NCI-H1694 treated with DMSO at 0.1 percent for 48 hours (cell line): ENCODE measurements around the gene SF3B2.
"Not testable (repeated sequence)": the region's sequence is repeated elsewhere in the genome, so short reads cannot be mapped to it uniquely, and the experiment has no call there.

Source experiments
- DNase-seq: peaks from one replicate; lab custom pipeline; 2025; lab: John Stamatoyannopoulos, UW

The SF3B2 gene, protein sequence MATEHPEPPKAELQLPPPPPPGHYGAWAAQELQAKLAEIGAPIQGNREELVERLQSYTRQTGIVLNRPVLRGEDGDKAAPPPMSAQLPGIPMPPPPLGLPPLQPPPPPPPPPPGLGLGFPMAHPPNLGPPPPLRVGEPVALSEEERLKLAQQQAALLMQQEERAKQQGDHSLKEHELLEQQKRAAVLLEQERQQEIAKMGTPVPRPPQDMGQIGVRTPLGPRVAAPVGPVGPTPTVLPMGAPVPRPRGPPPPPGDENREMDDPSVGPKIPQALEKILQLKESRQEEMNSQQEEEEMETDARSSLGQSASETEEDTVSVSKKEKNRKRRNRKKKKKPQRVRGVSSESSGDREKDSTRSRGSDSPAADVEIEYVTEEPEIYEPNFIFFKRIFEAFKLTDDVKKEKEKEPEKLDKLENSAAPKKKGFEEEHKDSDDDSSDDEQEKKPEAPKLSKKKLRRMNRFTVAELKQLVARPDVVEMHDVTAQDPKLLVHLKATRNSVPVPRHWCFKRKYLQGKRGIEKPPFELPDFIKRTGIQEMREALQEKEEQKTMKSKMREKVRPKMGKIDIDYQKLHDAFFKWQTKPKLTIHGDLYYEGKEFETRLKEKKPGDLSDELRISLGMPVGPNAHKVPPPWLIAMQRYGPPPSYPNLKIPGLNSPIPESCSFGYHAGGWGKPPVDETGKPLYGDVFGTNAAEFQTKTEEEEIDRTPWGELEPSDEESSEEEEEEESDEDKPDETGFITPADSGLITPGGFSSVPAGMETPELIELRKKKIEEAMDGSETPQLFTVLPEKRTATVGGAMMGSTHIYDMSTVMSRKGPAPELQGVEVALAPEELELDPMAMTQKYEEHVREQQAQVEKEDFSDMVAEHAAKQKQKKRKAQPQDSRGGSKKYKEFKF

DNA sequence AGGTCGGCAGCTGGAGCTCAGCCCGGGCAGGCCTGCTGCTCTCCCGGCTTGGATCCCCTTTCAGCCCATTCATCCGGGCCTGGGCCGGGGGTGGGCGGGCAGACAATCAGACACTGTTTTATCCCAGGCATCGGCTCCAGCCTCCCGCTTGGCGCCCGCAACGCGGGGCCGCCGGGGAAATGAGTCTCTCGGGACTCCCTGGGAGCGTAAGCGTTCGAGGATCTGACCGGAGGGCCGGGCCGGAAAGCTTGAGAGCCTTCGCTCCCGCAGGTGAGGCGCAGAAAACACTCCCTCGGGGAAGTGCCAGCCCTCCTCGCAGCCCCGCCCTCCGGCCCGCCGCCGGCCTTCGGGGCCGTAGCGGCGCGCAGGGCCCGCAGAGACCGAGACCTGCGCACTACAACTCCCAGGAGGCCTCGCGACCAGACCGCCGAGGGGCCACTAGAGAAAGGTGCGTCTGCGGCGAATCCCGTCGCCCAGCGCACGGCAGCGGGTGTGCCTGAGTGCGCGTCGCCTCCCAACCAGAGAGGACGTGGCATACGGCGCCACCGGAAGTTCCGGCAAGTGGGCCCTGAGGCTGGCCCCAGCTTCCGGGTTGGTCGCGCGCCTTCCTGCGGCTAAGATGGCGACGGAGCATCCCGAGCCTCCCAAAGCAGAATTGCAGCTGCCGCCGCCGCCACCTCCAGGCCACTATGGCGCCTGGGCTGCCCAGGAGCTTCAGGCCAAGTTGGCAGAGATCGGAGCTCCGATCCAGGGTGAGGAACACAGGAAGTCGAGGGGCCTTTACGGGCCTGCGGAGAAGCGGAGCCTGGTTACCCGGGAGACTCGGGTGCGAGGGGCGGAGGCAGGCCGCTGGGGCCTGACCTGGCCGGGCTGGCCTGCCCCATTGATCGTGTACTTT is at the start of gene SF3B2:
SF3B2 (plus strand) TSS at position 599 of the 898 bp plus-strand sequence; CDS start at position 620, 21 bp downstream.
- peak; percentile 91 for DNase-seq

DNA sequence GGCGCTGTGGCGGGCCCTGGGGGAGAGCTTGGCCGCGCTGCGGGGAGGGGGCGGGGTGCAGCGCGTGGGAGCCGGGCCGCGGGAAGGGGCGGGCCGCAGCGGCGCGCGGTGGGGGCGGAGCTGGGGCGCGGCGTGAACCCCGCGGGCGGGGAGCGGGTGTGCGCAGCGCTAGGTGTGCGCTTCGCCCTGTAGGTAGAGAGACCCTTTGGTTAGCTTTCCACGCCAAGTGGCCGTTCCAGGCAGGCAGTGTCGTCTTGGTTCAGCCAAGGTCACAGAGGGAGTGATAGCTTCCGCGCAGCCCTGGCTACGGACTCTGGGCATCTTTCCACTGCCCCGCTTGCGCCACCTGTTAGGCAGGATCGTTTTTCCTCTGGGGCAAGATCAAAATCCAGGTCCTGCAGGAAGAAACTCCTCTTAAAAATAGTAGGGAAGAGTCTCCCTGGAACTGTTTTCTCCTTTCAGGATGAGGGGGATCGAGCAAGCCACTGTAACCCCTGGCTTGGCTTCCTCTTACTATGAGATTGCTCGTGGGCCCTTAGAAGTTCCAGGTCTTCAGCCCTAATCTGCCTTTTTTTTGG is 49.4 kb upstream of the SF3B2 start:
- DNase-seq = no peak

DNA sequence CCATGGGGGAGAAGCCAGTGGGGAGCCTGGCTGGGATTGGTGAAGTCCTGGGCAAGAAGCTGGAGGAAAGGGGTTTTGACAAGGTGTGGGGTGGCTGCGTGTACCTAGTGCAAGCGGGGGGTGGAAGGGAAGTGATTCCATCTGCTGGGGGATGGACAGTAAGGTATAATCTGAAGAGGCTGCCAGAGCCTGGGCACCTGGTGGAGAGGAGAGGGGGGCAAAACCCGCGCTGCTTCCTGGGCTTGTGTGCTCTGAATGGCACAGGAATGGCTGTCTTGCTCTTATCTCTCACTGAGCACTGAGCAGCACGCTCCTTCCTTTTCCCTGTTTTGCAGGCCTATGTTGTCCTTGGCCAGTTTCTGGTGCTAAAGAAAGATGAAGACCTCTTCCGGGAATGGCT is 48.9 kb upstream of the SF3B2 start:
- no peak for DNase-seq

DNA sequence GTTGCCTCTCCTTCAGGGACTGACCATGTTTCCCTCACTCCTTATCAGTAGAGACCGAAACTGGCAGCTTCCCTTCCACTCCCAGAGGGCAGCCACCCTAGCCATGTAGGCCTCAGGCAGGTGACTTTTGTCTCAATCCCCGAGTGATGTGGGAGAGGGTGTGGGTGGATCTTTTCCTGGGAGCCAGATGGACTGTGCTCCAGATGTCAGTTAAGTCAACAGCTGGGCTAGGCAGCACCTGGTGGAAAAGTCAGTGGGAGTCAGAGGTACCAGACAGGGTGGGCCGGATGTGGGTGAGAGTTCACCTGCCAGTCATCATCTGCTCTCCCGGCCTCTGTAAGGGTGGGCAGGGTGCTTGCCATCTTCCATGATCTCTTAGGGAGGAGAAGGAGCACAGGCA is 48.0 kb upstream of the SF3B2 start:
- DNase-seq = no peak

DNA sequence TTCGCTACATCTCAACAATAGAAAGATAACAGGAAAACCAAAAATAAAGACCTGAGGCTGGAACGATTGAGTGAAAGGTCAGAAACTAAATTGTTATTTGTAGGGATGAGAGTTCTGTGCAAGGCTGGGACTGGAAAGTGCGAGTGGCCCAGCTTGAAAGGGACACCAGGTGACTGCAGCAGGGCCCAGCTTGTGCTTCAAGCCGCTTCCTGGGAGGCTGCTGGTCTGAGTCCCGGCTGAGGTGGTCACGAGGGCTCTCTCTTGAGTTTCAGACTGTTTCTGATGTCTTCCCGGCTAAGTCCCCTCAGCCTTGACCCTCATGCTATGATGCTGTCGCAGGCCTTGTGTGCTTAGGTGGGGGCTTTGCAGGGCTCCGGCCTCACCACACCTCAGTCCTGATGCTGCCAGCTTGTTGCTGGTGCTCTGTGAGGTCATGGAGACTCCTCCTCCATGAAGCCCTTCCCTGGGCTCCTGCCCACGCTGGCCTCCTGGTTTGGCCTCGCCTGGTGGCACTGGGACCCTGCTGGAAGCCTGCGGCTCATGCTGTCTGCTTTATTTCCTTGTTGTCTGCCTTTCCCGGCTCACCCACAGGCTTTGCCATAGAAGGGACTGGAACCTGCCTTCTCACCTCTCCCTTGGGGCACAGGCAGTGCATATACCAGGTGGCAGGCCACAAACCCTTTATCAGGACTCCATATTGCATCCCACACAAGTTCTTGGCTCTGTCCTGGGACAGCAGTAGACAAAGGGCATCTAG is 45.9 kb upstream of the SF3B2 start:
- DNase-seq = no peak

DNA sequence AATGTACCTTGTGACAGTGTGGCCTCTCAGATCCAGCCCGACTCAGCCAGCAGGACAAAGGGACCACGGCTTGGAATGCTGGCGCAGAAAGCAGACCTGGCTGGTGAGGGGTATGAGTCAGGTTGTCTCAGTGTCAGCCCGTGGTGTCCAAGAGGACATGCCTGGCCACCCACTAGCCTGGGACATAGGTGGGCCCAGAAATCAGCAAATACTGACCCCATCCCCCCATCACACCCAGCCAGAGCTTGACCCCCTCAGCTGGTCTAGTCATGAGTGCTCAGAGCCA is 45.3 kb upstream of the SF3B2 start:
- DNase-seq = no peak

DNA sequence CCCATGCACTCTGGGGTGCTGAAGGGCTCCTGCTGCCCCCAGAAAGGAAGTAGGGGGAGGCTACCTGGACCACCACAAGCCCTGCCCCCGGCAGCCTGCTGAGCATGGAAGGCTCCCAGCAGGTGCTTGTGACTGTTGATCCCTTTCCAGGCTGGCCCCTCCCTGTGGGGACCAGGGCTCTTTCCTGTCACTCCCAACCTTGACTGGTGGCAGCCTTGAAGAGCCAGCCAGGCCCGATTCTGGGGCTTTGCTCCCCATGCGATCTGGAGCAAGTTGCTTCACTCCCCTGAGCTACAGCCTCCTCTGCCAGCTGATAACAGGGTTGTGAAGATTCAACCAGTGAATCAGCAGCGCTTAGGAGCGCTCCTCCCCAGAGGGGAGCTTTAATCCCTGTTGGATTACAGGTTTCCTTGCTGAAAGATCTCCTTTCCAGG is 44.9 kb upstream of the SF3B2 start:
- DNase-seq = no peak

DNA sequence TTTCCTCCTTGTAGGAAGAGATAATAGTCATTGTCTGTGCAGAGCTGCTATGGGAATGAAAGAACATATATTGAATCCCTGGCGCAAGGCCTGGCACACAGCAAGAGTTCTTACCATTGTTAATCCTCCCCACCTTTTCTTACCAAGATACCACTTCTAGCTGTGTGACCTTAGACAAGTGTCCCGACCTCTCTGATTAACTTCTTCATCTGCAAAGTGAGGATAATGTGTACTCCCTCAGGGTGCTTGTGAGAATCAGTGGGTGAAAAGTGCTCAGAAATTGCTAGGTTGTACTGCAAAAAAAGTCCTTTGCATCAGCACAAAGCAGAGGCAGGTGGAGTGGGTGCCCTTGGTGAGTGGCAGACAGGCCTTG is 44.1 kb upstream of the SF3B2 start:
- no peak for DNase-seq

DNA sequence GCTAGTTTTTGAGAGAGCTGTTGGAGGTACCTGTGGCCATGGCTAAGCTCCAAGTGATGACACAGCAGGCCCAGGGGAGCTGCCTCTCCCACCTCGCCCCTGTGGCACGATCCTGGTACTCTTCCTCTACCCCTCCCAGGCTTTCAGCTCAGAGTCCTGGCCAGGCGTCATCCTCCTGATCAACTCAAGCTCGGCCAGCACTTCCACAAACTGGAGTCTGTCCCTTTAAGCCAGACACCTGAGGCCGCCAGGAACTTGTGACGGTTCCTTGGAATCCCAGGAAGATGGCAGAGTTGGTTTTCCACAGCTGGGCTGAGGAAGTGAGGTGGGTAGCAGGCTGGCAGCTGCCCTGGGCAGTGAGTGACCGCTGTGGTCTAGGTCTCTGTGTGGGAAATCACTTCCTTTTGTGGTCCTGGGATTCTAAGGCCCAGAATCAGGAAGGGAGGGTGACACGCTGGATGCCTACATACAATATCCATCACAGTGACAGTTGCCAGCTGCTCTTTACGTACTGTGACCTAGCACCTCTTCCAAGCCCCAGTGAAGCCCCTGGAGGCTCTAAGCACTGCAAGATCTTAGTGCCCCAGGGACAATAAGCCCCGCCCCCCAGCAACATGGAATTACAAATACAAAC is 43.6 kb upstream of the SF3B2 start:
- DNase-seq = no peak

DNA sequence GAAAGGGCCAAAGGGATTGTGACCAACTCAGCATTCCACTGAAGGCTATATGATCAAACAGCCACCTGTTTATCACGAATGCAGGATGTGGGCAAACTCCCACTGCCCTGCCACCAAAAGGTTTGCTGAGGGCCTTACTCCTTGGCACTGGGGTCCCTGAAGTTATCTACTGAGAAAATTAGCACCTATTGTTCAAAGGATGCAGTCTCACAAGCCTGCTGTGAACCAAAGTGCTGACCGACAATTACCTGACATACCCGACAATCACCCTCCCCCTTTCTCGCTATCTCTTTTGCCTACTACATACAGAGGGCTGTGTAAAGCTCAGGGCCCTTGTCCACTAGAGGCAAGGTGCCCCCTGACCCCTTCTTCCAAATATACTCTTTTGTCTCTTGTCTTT is 42.1 kb upstream of the SF3B2 start:
- DNase-seq = not testable (repeated sequence)

DNA sequence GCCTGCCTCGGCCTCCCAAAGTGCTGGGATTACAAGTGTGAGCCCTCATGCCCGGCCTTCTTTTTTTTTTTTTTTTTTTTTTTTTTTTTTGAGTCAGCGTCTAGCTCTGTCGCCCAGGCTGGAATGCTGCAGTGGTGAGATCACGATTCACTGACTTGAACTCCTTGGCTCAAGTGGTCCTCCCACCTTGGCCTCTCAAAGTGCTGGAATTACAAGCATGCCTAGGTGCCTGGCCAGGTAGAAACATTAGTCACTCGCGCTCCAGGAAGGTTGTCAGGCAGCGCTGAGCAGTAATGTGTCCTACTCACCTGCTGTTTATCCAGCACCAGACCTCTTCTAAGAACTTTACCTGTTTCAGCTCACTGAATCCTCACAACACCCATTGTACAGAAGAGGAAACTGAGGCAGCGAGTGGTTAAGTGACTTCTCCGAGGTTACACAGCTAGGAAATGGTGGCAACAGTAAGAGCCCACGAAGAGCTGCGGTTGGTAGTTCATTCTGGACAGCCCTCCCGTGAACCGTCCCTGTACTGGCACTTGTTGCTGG is 40.9 kb upstream of the SF3B2 start:
- no peak for DNase-seq

DNA sequence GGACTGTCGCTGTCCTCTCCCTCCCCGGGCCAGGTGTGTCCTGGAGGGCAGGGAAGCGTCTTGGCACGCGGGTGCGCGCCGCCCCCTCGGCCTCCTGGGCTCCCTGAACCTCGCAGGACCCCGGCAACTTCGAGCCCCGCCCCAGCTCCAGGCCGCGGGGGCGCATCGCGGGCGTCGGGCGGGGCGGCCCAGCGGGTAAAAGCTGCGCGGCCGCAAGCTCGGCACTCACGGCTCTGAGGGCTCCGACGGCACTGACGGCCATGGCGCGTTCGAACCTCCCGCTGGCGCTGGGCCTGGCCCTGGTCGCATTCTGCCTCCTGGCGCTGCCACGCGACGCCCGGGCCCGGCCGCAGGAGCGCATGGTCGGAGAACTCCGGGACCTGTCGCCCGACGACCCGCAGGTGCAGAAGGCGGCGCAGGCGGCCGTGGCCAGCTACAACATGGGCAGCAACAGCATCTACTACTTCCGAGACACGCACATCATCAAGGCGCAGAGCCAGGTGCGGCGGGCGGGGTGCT is 40.3 kb upstream of the SF3B2 start, which contains the start of gene CST6:
CST6 (plus strand) TSS at position 224 of the 519 bp plus-strand sequence; CDS start at position 261, 37 bp downstream.
- no peak for DNase-seq

DNA sequence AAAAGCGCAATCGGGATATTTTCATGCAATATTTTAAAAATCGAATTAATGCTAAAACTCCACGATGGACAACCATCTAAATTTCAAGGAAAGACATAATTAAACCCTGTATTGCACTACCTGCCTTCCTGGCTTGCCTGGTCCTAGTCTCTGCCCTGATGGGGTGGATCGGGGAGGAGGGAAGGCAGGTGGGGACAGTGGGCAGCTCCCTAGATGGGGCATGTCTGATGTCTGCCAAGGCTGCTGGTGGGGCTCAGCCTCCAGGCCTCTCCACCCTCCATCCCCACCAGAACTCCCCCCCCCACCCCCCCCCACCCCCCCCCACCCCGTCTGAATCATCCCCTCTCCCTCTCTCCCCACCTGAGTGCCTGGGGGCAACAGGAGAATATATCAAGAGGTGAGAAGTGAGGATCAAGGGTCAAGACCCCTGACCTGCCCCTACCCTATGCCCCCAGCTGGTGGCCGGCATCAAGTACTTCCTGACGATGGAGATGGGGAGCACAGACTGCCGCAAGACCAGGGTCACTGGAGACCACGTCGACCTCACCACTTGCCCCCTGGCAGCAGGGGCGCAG is 39.7 kb upstream of the SF3B2 start:
- DNase-seq = no peak

DNA sequence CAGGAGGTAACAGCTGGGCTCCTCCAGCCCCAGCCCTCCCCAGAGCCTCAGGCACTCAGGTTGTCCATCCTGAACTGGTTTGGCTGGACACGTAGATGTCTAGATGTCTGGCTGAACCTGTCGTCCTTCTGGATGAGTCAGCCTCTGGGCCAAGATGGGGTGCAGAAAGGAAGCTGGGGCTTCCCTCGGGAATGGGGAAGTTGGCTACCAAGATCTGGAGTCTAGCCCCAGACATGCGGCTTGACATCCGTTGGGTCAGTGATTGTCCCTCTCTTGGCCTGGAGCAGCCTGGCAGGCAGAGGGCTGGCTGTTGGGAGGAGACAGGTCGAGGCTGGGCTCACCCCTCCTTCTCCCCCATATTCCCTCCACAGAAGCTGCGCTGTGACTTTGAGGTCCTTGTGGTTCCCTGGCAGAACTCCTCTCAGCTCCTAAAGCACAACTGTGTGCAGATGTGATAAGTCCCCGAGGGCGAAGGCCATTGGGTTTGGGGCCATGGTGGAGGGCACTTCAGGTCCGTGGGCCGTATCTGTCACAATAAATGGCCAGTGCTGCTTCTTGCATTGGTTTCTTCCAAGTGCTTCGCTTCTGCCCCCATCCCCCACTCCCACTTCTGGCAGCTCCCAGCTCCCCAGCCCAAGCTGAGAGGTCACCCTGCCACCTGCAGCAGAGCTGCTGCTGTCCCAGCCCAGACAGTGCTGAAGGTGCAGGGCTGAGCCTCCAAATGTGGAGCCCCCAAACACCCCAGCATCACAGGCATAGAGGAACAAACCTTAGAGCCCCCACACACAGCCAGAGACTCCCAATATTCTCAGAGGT is 39.0 kb upstream of the SF3B2 start:
- DNase-seq = no peak

DNA sequence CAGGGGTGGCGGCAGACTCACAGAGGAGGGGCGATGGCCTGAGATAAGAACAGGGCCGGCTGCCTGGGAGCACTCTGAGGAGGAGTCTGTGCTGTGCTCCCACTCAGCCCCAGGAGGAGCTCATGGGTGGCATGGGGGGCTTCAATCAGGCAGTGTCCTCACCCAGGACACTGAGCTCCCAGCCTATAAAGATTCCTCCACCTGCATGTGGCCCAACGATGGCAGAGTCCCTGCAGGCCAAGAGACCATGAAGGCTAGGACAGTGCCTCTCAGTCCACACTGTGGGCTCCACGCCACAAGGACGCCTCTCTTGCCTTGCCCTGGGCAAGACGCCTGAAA is 38.4 kb upstream of the SF3B2 start:
- DNase-seq = no peak

DNA sequence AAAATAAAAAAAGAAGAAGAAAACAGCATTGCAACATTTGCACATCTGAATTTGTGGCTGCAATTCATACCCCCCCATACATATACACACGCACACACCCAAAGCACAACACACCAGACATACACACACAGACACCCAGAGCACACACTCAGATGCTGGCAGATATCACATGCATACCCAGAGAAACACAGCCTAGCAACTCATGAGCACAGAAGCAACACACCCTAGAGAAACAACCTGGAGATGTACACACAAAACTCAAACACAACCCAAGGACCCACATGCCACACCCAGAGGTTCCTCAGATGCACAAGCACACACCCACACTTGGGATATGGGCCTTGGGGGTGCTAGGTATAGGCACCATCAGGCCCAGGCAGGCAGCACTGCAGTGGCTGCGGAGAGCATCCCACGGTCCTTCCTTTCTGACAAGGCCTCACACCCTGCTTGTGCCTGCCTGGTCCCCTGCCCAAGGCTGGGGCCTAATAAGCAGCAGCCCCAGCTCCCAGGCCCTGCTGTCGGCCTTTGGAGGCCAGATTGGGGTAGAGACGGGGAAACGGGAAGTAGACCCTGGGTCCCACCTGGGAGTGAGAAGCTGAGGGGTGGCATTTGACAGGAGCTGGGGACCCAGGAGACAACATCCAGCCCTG is 37.2 kb upstream of the SF3B2 start:
- no peak for DNase-seq

DNA sequence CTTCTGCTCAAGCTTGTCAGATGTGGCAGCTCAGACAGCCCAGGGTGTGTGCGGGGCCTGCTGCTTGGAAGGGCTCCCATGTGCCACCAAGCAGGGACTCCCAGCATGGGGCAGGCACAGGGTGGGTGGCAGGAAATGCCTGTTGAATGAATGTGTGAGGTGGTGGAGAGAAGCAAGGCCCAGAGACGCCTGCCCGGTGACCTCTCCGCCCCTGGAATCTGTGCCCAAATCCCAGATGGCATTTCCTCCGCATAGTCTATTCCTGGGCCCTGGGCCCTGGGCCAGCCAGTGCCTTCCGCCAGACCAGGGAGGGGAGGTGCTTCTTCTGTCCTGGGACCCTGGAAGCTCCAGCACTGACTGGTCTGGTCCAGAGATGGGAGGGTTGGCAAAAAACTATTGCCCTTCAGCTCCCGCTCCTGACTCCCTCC is 36.7 kb upstream of the SF3B2 start:
- DNase-seq = no peak
